Fibroblast of villous mesenchyme (primary cell): ENCODE results near the gene PRR14L. TPM values are rescaled to one million over a fixed set of nuclear protein-coding genes. Genes with fewer than 3 reads are reported as not detected.
"Not testable (repeated sequence)": the region's sequence is repeated elsewhere in the genome, so short reads cannot be mapped to it uniquely, and the experiment has no call there.

Experiments used
- DNase-seq: peaks from one replicate; pipeline ENCODE4 v3.0.0-alpha.2; 2010; ENCODE audit warnings: low read depth
- H3K4me3 ChIP-seq: 2 replicates; pipeline ENCODE4 v1.5.1; 2011; ENCODE audit warnings: low read depth, mild to moderate bottlenecking, low read length
- CTCF ChIP-seq: IDR thresholded peaks from 2 replicates; pipeline ENCODE4 v1.5.1; 2012; ENCODE audit warnings: low read depth, mild to moderate bottlenecking, low read length; ENCODE audit not compliant: insufficient read depth
- total RNA-seq: library from RNA; depleted of rRNA; stranded (reverse); fragments of >200 nt; gene quantifications from 2 replicates; pipeline ENCODE4 v1.2.3, GENCODE V29; 2012

The PRR14L gene
- total RNA-seq, 1 donor: 30.2 TPM

GRCh38 chr22:31683181-31684105, 66.5 kb downstream of the PRR14L start:
- TF ChIP-seq CTCF: no peak
- no peak overlapping the region for H3K4me3 ChIP-seq
- no peak for DNase-seq

GRCh38 chr22:31682751-31683150, 67.2 kb downstream of the PRR14L start:
- H3K4me3 ChIP-seq: no peak overlapping the region
- no peak for DNase-seq
- no peak for TF ChIP-seq CTCF

- DNase-seq: no peak
- H3K4me3 ChIP-seq: no peak overlapping the region
- TF ChIP-seq CTCF: no peak
Measured at GRCh38 chr22:31681349-31682345, 68.3 kb downstream of the PRR14L start.

- DNase-seq: peak; percentile 52
- no peak for TF ChIP-seq CTCF
- no peak overlapping the region for H3K4me3 ChIP-seq
Measured at GRCh38 chr22:31680861-31681341, 69.0 kb downstream of the PRR14L start.

- no peak overlapping the region for H3K4me3 ChIP-seq
- DNase-seq: no peak
- no peak for TF ChIP-seq CTCF
Measured at GRCh38 chr22:31678748-31679147, 71.2 kb downstream of the PRR14L start.

- peak overlapping the region; percentile 71 for H3K4me3 ChIP-seq
- no peak for TF ChIP-seq CTCF
- DNase-seq: peak; percentile 94
Measured at GRCh38 chr22:31676700-31677099, 73.2 kb downstream of the PRR14L start.

- H3K4me3 ChIP-seq, DNase-seq: not testable (repeated sequence)
Measured at GRCh38 chr22:31674219-31674618, 75.7 kb downstream of the PRR14L start.

- not testable (repeated sequence) for H3K4me3 ChIP-seq, DNase-seq
Measured at GRCh38 chr22:31668849-31669248, 81.1 kb downstream of the PRR14L start.
